GM21360 (cell line): Measurements from ENCODE around the gene OASL.

Experiments used
- ATAC-seq: cut with Tn5 transposase; IDR thresholded peaks from one replicate; pipeline ENCODE4 v1.9.1; 2021; ENCODE audit warnings: mild to moderate bottlenecking, moderate library complexity; ENCODE audit not compliant: unreplicated experiment

OASL gene

GRCh38 chr12:120971299-120972180 lies 67.5 kb downstream of the OASL start:
- no peak for ATAC-seq

- no peak for ATAC-seq
These were observed 68.7 kb downstream of the OASL start for GRCh38 chr12:120970310-120970709.
